IMR-90 (cell line): ENCODE results near the gene USP7. TPM values are rescaled to one million over a fixed set of nuclear protein-coding genes. Genes with fewer than 3 reads are reported as not detected.

Experiments used
- ATAC-seq: fragments of 200-7000 bp; cut with Tn5 transposase; 2 replicates; pipeline ENCODE4 v1.9.1; 2020; ENCODE audit warnings: low read depth, mild to moderate bottlenecking, moderate library complexity
- BruUV-seq: library from RNA; stranded (reverse); fragments of 400-500 nt; replicated peaks from 2 replicates; lab custom pipeline; 2021; lab: Mats Ljungman, UMichigan
- CTCF ChIA-PET: fragments of 300-600 bp; formaldehyde crosslinking; extraction: SDS; loops from one replicate; lab custom pipeline; 2021; ENCODE audit warnings: antibody characterized with exemption; lab: Yijun Ruan, JAX
- POLR2A ChIA-PET: fragments of 300-600 bp; sonication (Branson Sonifier 250); formaldehyde crosslinking; loops from one replicate; lab custom pipeline; 2022; ENCODE audit warnings: antibody characterized with exemption; ENCODE audit not compliant: unreplicated experiment; lab: Charles Lee
- DNase-seq: peaks from one replicate; pipeline ENCODE4 v3.0.0; 2013
- H2AFZ ChIP-seq: replicated peaks from 2 replicates; pipeline ENCODE3; 2013; ENCODE audit warnings: low read length, mild to moderate bottlenecking; ENCODE audit not compliant: poor library complexity
- H2AK5ac ChIP-seq: 2 replicates; pipeline ENCODE4 v1.6.1; 2013; ENCODE audit warnings: low read depth, low read length, inconsistent platforms
- H2AK9ac ChIP-seq: replicated peaks from 2 replicates; pipeline ENCODE3; 2013; ENCODE audit warnings: mild to moderate bottlenecking, low read depth, low read length, moderate library complexity; ENCODE audit not compliant: poor library complexity
- H2BK120ac ChIP-seq: 2 replicates; pipeline ENCODE4 v1.6.1; 2013; ENCODE audit warnings: low read depth, low read length, inconsistent platforms
- H2BK15ac ChIP-seq: 3 replicates; pipeline ENCODE4 v1.6.1; 2013; ENCODE audit warnings: low read depth, low read length, inconsistent platforms
- H2BK20ac ChIP-seq: 2 replicates; pipeline ENCODE4 v1.6.1; 2013; ENCODE audit warnings: low read depth, mild to moderate bottlenecking, inconsistent platforms, low read length, moderate library complexity
- H2BK5ac ChIP-seq: 2 replicates; pipeline ENCODE4 v1.6.1; 2013; ENCODE audit warnings: mild to moderate bottlenecking, low read depth, low read length, inconsistent platforms; ENCODE audit not compliant: poor library complexity, severe bottlenecking
- H3K14ac ChIP-seq: replicated peaks from 2 replicates; pipeline ENCODE4 v1.6.1; 2013; ENCODE audit warnings: low read depth, low read length, inconsistent platforms
- H3K18ac ChIP-seq: 2 replicates; pipeline ENCODE4 v1.6.1; 2013; ENCODE audit warnings: low read depth, low read length, control low read depth
- H3K23ac ChIP-seq: 2 replicates; pipeline ENCODE4 v1.6.1; 2013; ENCODE audit warnings: low read depth, low read length, inconsistent platforms
- H3K27ac ChIP-seq: 2 replicates; pipeline ENCODE4 v1.5.1; 2013; ENCODE audit warnings: mild to moderate bottlenecking, control low read depth, low read length; ENCODE audit not compliant: insufficient read depth
- H3K27me3 ChIP-seq: 2 replicates; pipeline ENCODE4 v1.6.1; 2013; ENCODE audit warnings: low read length; ENCODE audit not compliant: control insufficient read depth, insufficient read depth
- H3K36me3 ChIP-seq: 2 replicates; pipeline ENCODE4 v1.6.1; 2013; ENCODE audit warnings: low read length, mixed read lengths; ENCODE audit not compliant: control insufficient read depth, insufficient read depth
- H3K4ac ChIP-seq: 2 replicates; pipeline ENCODE4 v1.6.1; 2013; ENCODE audit warnings: low read depth, low read length, inconsistent platforms
- H3K4me1 ChIP-seq: 2 replicates; pipeline ENCODE4 v1.6.1; 2013; ENCODE audit warnings: low read length, mixed read lengths; ENCODE audit not compliant: control insufficient read depth, insufficient read depth
- H3K4me2 ChIP-seq: 2 replicates; pipeline ENCODE4 v1.6.1; 2013; ENCODE audit warnings: low read depth, mild to moderate bottlenecking, control low read depth, low read length, moderate library complexity
- H3K4me3 ChIP-seq: 2 replicates; pipeline ENCODE4 v1.5.1; 2013; ENCODE audit warnings: low read depth, mild to moderate bottlenecking, control low read depth, low read length, moderate library complexity; ENCODE audit not compliant: insufficient read depth
- H3K56ac ChIP-seq: 2 replicates; pipeline ENCODE4 v1.6.1; 2013; ENCODE audit warnings: low read length, inconsistent platforms; ENCODE audit not compliant: insufficient read depth; ENCODE audit errors: extremely low read depth
- H3K79me1 ChIP-seq, 2 experiments: 2 replicates each; pipeline ENCODE4 v1.6.1; 2013; ENCODE audit warnings: low read length in 2 of 2, inconsistent platforms in 1 of 2, low read depth in 1 of 2
- H3K9ac ChIP-seq: 2 replicates; pipeline ENCODE4 v1.6.1; 2013; ENCODE audit warnings: low read depth, low read length, control low read depth
- H3K9me1 ChIP-seq: 2 replicates; pipeline ENCODE4 v1.6.1; 2013; ENCODE audit warnings: low read length, inconsistent platforms; ENCODE audit not compliant: insufficient read depth
- H3K9me3 ChIP-seq: 2 replicates; pipeline ENCODE4 v1.6.1; 2013; ENCODE audit warnings: low read length; ENCODE audit not compliant: control insufficient read depth, insufficient read depth
- H4K20me1 ChIP-seq: 2 replicates; pipeline ENCODE4 v1.6.1; 2013; ENCODE audit warnings: low read length, inconsistent platforms; ENCODE audit not compliant: insufficient read depth
- H4K5ac ChIP-seq: 2 replicates; pipeline ENCODE4 v1.6.1; 2013; ENCODE audit warnings: mild to moderate bottlenecking, low read depth, low read length, control low read depth
- H4K8ac ChIP-seq, 2 experiments: 2 replicates each; pipeline ENCODE4 v1.6.1; 2013; ENCODE audit warnings: low read depth in 2 of 2, low read length in 2 of 2, control low read depth in 1 of 2, inconsistent platforms in 1 of 2
- H4K91ac ChIP-seq: 2 replicates; pipeline ENCODE4 v1.6.1; 2013; ENCODE audit warnings: low read depth, low read length, inconsistent platforms; ENCODE audit not compliant: insufficient read depth
- BHLHE40 ChIP-seq: fragments of 150-350 bp; IDR thresholded peaks from 2 replicates; pipeline ENCODE4 v1.6.1; 2016; ENCODE audit warnings: mild to moderate bottlenecking, low read depth, low read length
- CEBPB ChIP-seq: IDR thresholded peaks from 2 replicates; pipeline ENCODE4 v1.6.1; 2012; ENCODE audit warnings: low read depth, low read length, improper control_type of control experiment
- CHD1 ChIP-seq: IDR thresholded peaks from 2 replicates; pipeline ENCODE4 v1.6.1; 2012; ENCODE audit warnings: low read depth, low read length, improper control_type of control experiment
- ELK1 ChIP-seq: fragments of 150-350 bp; IDR thresholded peaks from 2 replicates; pipeline ENCODE4 v1.6.1; 2016; ENCODE audit warnings: low read depth, mild to moderate bottlenecking, low read length, moderate library complexity, borderline replicate concordance
- FOS ChIP-seq: fragments of 150-350 bp; IDR thresholded peaks from 2 replicates; pipeline ENCODE4 v1.6.1; 2016; ENCODE audit warnings: low read depth, low read length
- MAFK ChIP-seq: IDR thresholded peaks from 2 replicates; pipeline ENCODE4 v1.6.1; 2012; ENCODE audit warnings: low read depth, low read length, improper control_type of control experiment
- MAZ ChIP-seq: IDR thresholded peaks from 2 replicates; pipeline ENCODE4 v1.6.1; 2012; ENCODE audit warnings: low read depth, mild to moderate bottlenecking, low read length, improper control_type of control experiment, moderate library complexity, borderline replicate concordance
- MXI1 ChIP-seq: IDR thresholded peaks from 2 replicates; pipeline ENCODE4 v1.6.1; 2012; ENCODE audit warnings: low read depth, mild to moderate bottlenecking, low read length, moderate library complexity, borderline replicate concordance
- NFE2L2 ChIP-seq: fragments of 150-350 bp; IDR thresholded peaks from 2 replicates; pipeline ENCODE4 v1.6.1; 2016; ENCODE audit warnings: low read depth, mild to moderate bottlenecking, low read length
- POLR2A ChIP-seq: IDR thresholded peaks from 2 replicates; pipeline ENCODE4 v1.6.1; 2012; ENCODE audit warnings: mild to moderate bottlenecking, low read depth, low read length
- RAD21 ChIP-seq: IDR thresholded peaks from 2 replicates; pipeline ENCODE4 v1.6.1; 2012; ENCODE audit warnings: low read length, improper control_type of control experiment
- RCOR1 ChIP-seq: IDR thresholded peaks from 2 replicates; pipeline ENCODE4 v1.6.1; 2012; ENCODE audit warnings: mild to moderate bottlenecking, low read length, improper control_type of control experiment; ENCODE audit not compliant: insufficient replicate concordance
- RFX5 ChIP-seq: IDR thresholded peaks from 2 replicates; pipeline ENCODE4 v1.8.0; 2012; ENCODE audit warnings: low read depth, mild to moderate bottlenecking, low read length, moderate library complexity
- SMC3 ChIP-seq: fragments of 150-350 bp; IDR thresholded peaks from 2 replicates; pipeline ENCODE4 v1.6.1; 2016; ENCODE audit warnings: low read depth, mild to moderate bottlenecking, antibody characterized with exemption, low read length, moderate library complexity
- USF2 ChIP-seq: fragments of 150-350 bp; IDR thresholded peaks from 2 replicates; pipeline ENCODE4 v1.6.1; 2017; ENCODE audit warnings: mild to moderate bottlenecking, antibody characterized with exemption, low read length, low read depth
- WGBS, 2 experiments: methylation state at CpG; one replicate each; pipeline versions ENCODE4 v1.1.5 to v1.1.7; 2013; ENCODE audit warnings: missing lambda C conversion rate in 2 of 2; ENCODE audit not compliant: insufficient read length in 1 of 2; ENCODE audit errors: extremely low coverage in 2 of 2; 5-methylcytosine and 5-hydroxymethylcytosine counted together
- dilution Hi-C: fragments of 300-500 bp; cut with HindIII; formaldehyde crosslinking; loops from one replicate; pipeline ENCODE4 v1.14.3; 2018; ENCODE audit warnings: low sequenced_read_pairs; ENCODE audit not compliant: unreplicated experiment
- in situ Hi-C: fragments of 300-500 bp; cut with MboI; formaldehyde crosslinking; loops from 3 replicates; pipeline ENCODE4 v1.14.3; 2019; ENCODE audit warnings: low sequenced_read_pairs, inconsistent platforms, mixed read lengths
- intact Hi-C: fragments of 100-400 bp; cut with micrococcal nuclease; formaldehyde crosslinking; loops from 2 replicates; pipeline ENCODE4 v1.10.0; 2022
- polyA plus RNA-seq, 3 experiments: library from polyadenylated mRNA; depleted of rRNA; stranded (reverse); fragments of >200 nt; gene quantifications; 2 replicates each; pipeline ENCODE4 v1.2.3, GENCODE V29; 2012; ENCODE audit warnings: low replicate concordance in 1 of 3
- total RNA-seq: library from RNA; depleted of rRNA; stranded (reverse); fragments of >200 nt; gene quantifications from 2 replicates; pipeline ENCODE4 v1.2.3, GENCODE V29; 2012
- TF ChIP-seq, protein P1 (sequence below): conservative IDR thresholded peaks from 2 replicates; pipeline ENCODE4 v1.5.1; 2012; ENCODE audit warnings: mild to moderate bottlenecking, low read depth, low read length, improper control_type of control experiment

The USP7 gene
- total and polyA plus RNA-seq, 2 of the 4 experiments (the other 2 are of a cell fraction) = 17.8 to 28.3 TPM

- Histone ChIP-seq H2BK20ac (no peak overlapping the region), H3K36me3 (no peaks in the 10 kb centered on the region), H2BK120ac (no peak overlapping the region; the same call in 1 of the 2 replicates), H3K56ac (peak overlapping the region; percentile 68; the same call in 1 of the 2 replicates), H3K4ac (peak overlapping the region; percentile 68), H4K5ac (no peak overlapping the region), H3K27ac (no peak overlapping the region), H3K9ac (peak overlapping the region; percentile 65), H3K14ac (peak overlapping the region; percentile 50; the same call in 1 of the 2 replicates), H3K4me1 (peaks cover 17% of the 10 kb centered on the region), H2AK9ac (peak overlapping the region; percentile 96), H3K27me3 (no peaks in the 10 kb centered on the region), H4K20me1 (peaks cover 33% of the 10 kb centered on the region), H2AK5ac (no peak overlapping the region), H4K91ac (peak overlapping the region; percentile 65; the same call in 1 of the 2 replicates), H3K4me3 (peak overlapping the region; percentile 72), H2AFZ (peak overlapping the region; percentile 98), H3K4me2 (peak overlapping the region; percentile 71), H2BK5ac (no peak overlapping the region), H3K18ac (no peak overlapping the region), H3K9me1 (peaks cover 15% of the 10 kb centered on the region), H4K8ac (peak overlapping the region; percentile 80 to 90), H3K9me3 (no peaks in the 10 kb centered on the region), H2BK15ac (no peak overlapping the region), H3K23ac (peak overlapping the region; percentile 83), H3K79me1 (peaks cover 0 to 30% of the 10 kb centered on the region in 2 experiments; a peak in 2 of 4 replicates)
- DNase-seq = no peak
- intact Hi-C loops (loop anchor here (5.0 kb wide), 4 partner anchors 42 to 143 kb away; partner anchors contain the start of gene HAPSTR1), dilution Hi-C loops (no loop called here), in situ Hi-C loops (loop anchor here (10.0 kb wide), 1 partner anchor 130 kb away; the partner anchor contains the start of gene HAPSTR1)
- TF ChIP-seq FOS = no peak
- no peak for TF ChIP-seq MXI1
- no peak for TF ChIP-seq CEBPB
- no peak for TF ChIP-seq POLR2A
- TF ChIP-seq BHLHE40 = no peak
- TF ChIP-seq SMC3 = no peak
- no peak for TF ChIP-seq ELK1
- no peak for TF ChIP-seq MAZ
- TF ChIP-seq RCOR1 = no peak
- no peak for TF ChIP-seq RFX5
- TF ChIP-seq USF2 = no peak
- TF ChIP-seq, protein P1, sequence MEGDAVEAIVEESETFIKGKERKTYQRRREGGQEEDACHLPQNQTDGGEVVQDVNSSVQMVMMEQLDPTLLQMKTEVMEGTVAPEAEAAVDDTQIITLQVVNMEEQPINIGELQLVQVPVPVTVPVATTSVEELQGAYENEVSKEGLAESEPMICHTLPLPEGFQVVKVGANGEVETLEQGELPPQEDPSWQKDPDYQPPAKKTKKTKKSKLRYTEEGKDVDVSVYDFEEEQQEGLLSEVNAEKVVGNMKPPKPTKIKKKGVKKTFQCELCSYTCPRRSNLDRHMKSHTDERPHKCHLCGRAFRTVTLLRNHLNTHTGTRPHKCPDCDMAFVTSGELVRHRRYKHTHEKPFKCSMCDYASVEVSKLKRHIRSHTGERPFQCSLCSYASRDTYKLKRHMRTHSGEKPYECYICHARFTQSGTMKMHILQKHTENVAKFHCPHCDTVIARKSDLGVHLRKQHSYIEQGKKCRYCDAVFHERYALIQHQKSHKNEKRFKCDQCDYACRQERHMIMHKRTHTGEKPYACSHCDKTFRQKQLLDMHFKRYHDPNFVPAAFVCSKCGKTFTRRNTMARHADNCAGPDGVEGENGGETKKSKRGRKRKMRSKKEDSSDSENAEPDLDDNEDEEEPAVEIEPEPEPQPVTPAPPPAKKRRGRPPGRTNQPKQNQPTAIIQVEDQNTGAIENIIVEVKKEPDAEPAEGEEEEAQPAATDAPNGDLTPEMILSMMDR = no peak
- TF ChIP-seq NFE2L2 = no peak
- no peak for TF ChIP-seq CHD1
- no peak for TF ChIP-seq MAFK
- no peak for TF ChIP-seq RAD21
- CTCF ChIA-PET = interaction anchor here (1.2 kb wide), 1 partner anchor 44 kb away, joined by 4 read pairs; no protein-coding TSS in a partner anchor
- ATAC-seq = no peak
- POLR2A ChIA-PET = no interaction called here
- no TSS peak for BruUV-seq
- no CpG with 5 or more reads among the region's 6 CpGs for WGBS, 2 experiments
Measured at GRCh38 chr16:8964462-8964861, 756 bp upstream of the USP7 start.
